Measurements from ENCODE around the gene NUS1.
"Not testable (repeated sequence)": the region's sequence is repeated elsewhere in the genome, so short reads cannot be mapped to it uniquely, and the experiment has no call there.

The NUS1 gene

GRCh38 chr6:117677553-117678141 lies 2.4 kb downstream of the NUS1 start:
- Histone ChIP-seq H3K36me3 (ENCODE audit: insufficient read depth, low read length) (peaks cover 6% of the 10 kb centered on the region), H3K4me3 (ENCODE audit: low read length) (no peak overlapping the region), H3K27me3 (ENCODE audit: insufficient read depth, low read length) (no peaks in the 10 kb centered on the region), H3K4me1 (ENCODE audit: insufficient read depth, low read length) (peaks cover 17% of the 10 kb centered on the region), H3K9me3 (ENCODE audit: low read length) (peaks cover 3% of the 10 kb centered on the region), H2AFZ (ENCODE audit: low read depth, low read length) (no peak overlapping the region)

DNA sequence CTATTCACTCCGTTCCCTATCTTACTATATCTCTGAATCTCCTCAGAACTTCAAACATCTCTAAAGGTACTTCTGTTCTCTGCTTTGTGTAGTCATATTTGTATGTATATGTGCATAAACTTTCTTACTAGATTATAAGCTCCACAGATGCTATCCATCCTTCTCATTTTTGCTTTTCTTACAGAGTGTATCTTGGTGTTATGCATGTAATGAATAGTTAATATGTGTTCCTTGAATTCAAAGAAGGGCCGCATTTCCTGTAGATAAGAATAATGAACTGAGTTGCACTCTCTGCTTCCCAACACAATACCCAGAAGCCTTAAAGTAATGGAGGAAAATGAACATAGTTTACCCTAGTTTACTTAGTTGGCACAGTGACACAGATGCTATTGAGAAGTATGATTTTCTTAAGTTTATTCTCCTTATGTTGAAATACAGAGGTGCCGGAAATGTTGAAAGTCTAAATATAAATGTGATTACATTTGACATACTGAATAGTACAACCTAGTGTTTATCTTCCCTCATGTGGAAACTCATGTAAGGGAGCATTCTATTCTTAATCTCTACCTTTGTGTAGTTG lies 6.0 kb downstream of the NUS1 start:
- Histone ChIP-seq H3K4me1 (ENCODE audit: insufficient read depth, low read length) (peaks cover 17% of the 10 kb centered on the region), H3K36me3 (ENCODE audit: insufficient read depth, low read length) (peaks cover 6% of the 10 kb centered on the region), H2AFZ (ENCODE audit: low read depth, low read length) (no peak overlapping the region), H3K4me3 (ENCODE audit: low read length) (no peak overlapping the region), H3K27me3 (ENCODE audit: insufficient read depth, low read length) (no peaks in the 10 kb centered on the region), H3K9me3 (ENCODE audit: low read length) (peaks cover 3% of the 10 kb centered on the region)

DNA sequence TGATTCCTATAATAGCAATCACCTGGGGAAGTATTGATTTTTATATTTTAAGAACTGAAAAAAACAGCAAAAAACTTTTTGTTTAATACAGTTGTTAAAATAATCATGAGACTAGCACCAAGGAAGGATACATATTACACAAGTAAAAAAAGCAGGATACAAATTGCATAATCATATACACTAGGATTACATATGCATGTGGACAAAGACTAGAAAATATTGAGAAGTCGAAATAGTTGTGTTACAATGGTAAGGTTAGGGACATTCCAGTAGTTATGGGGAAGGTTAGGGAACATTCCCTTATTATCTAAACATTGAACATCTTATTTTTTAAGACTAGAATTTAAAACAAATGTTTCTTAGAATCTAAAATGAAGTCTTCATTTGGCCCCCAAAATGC lies 9.5 kb downstream of the NUS1 start:
- no peak overlapping the region for H2AFZ ChIP-seq (ENCODE audit: low read depth, low read length)

GRCh38 chr6:117685359-117685758 lies 10.1 kb downstream of the NUS1 start:
- no peaks in the 10 kb centered on the region for H3K27me3 ChIP-seq (ENCODE audit: insufficient read depth, low read length)
- H3K4me3 ChIP-seq (ENCODE audit: low read length): no peak overlapping the region
- H3K36me3 ChIP-seq (ENCODE audit: insufficient read depth, low read length): no peaks in the 10 kb centered on the region
- H2AFZ ChIP-seq (ENCODE audit: low read depth, low read length): no peak overlapping the region
- peaks cover 5% of the 10 kb centered on the region for H3K4me1 ChIP-seq (ENCODE audit: insufficient read depth, low read length)
- peaks cover 1% of the 10 kb centered on the region for H3K9me3 ChIP-seq (ENCODE audit: low read length)

More for the DNA sequence above, 9.5 kb downstream of the NUS1 start:
- Histone ChIP-seq H3K36me3 (ENCODE audit: insufficient read depth, low read length) (peaks cover 3% of the 10 kb centered on the region), H3K27me3 (ENCODE audit: insufficient read depth, low read length) (no peaks in the 10 kb centered on the region), H3K9me3 (ENCODE audit: low read length) (peaks cover 1% of the 10 kb centered on the region), H3K4me3 (ENCODE audit: low read length) (no peak overlapping the region), H3K4me1 (ENCODE audit: insufficient read depth, low read length) (peaks cover 5% of the 10 kb centered on the region)

DNA sequence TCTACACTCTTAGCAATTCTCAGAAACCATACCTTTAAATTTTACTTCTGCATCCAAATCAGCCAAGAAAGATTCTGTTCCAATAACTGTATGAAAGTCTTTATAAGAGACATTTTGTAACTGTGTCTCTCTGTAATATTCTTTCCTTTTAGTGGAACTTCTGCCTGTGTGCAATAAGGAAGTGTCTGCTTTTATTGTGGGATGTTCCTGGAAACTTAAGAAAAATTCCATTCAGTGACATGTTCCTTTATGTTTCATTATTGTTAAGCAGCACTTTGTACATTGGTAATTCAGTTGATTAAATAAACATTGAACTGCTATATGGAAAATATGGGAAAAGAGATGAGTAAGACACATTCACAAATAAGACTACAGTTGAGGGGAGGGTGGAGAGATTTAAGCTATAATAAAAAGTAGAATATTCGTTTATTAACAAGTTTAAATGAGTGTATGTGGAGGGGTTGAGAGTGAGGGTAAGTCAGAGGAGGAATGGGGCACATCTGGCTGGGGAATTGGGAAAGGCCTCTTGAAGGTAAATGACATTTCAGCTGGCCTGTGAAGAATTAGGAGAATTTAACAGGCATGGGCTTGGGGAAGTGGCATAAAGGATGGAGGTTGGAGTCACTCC lies 11.9 kb downstream of the NUS1 start:
- H3K9me3 ChIP-seq (ENCODE audit: low read length): peaks cover 1% of the 10 kb centered on the region
- no peaks in the 10 kb centered on the region for H3K27me3 ChIP-seq (ENCODE audit: insufficient read depth, low read length)
- no peaks in the 10 kb centered on the region for H3K36me3 ChIP-seq (ENCODE audit: insufficient read depth, low read length)
- H2AFZ ChIP-seq (ENCODE audit: low read depth, low read length): no peak overlapping the region
- H3K4me1 ChIP-seq (ENCODE audit: insufficient read depth, low read length): no peaks in the 10 kb centered on the region
- no peak overlapping the region for H3K4me3 ChIP-seq (ENCODE audit: low read length)

DNA sequence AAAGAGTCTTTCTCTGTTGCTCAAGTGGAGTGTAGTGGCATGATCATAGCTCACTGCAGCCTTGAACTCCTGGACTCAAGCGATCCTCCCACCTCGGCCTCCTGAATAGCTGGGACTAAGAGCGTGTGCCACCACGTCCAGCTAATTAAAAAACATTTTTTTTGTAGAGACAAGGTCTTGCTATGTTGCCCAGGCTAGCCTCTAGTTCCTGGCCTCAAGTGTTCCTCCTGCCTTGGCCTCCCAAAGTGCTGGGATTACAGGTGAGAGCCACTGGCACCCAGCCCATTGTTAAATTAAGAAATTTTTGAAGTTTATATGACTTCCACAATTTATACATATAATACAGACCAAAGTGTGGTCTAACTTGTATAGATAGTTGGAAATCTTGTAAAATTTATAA lies 14.3 kb downstream of the NUS1 start:
- not testable (repeated sequence) for H3K4me1 ChIP-seq (ENCODE audit: insufficient read depth, low read length); H3K9me3 ChIP-seq (ENCODE audit: low read length); H3K27me3 ChIP-seq (ENCODE audit: insufficient read depth, low read length); H3K4me3 ChIP-seq (ENCODE audit: low read length); H2AFZ ChIP-seq (ENCODE audit: low read depth, low read length)
- peaks cover 13% of the 10 kb centered on the region for H3K36me3 ChIP-seq (ENCODE audit: insufficient read depth, low read length)

GRCh38 chr6:117706504-117706903 lies 31.2 kb downstream of the NUS1 start:
- H3K4me1 ChIP-seq (ENCODE audit: insufficient read depth, low read length): no peaks in the 10 kb centered on the region
- H3K9me3 ChIP-seq (ENCODE audit: low read length): no peaks in the 10 kb centered on the region
- H3K36me3 ChIP-seq (ENCODE audit: insufficient read depth, low read length): peaks cover 52% of the 10 kb centered on the region

GRCh38 chr6:117706936-117707509 lies 31.8 kb downstream of the NUS1 start:
- not testable (repeated sequence) for H3K9me3 ChIP-seq (ENCODE audit: low read length); H3K4me1 ChIP-seq (ENCODE audit: insufficient read depth, low read length); H2AFZ ChIP-seq (ENCODE audit: low read depth, low read length); H3K4me3 ChIP-seq (ENCODE audit: low read length); H3K27me3 ChIP-seq (ENCODE audit: insufficient read depth, low read length)
- peaks cover 49% of the 10 kb centered on the region for H3K36me3 ChIP-seq (ENCODE audit: insufficient read depth, low read length)

More at GRCh38 chr6:117706504-117706903, 31.2 kb downstream of the NUS1 start:
- H3K27me3 ChIP-seq (ENCODE audit: insufficient read depth, low read length): no peaks in the 10 kb centered on the region
- no peak overlapping the region for H2AFZ ChIP-seq (ENCODE audit: low read depth, low read length)
- H3K4me3 ChIP-seq (ENCODE audit: low read length): no peak overlapping the region

GRCh38 chr6:117711369-117711768 lies 36.1 kb downstream of the NUS1 start:
- Histone ChIP-seq H3K4me3 (ENCODE audit: low read length) (no peak overlapping the region), H3K4me1 (ENCODE audit: insufficient read depth, low read length) (no peaks in the 10 kb centered on the region), H2AFZ (ENCODE audit: low read depth, low read length) (no peak overlapping the region), H3K27me3 (ENCODE audit: insufficient read depth, low read length) (no peaks in the 10 kb centered on the region), H3K36me3 (ENCODE audit: insufficient read depth, low read length) (peaks cover 8% of the 10 kb centered on the region), H3K9me3 (ENCODE audit: low read length) (no peaks in the 10 kb centered on the region)

DNA sequence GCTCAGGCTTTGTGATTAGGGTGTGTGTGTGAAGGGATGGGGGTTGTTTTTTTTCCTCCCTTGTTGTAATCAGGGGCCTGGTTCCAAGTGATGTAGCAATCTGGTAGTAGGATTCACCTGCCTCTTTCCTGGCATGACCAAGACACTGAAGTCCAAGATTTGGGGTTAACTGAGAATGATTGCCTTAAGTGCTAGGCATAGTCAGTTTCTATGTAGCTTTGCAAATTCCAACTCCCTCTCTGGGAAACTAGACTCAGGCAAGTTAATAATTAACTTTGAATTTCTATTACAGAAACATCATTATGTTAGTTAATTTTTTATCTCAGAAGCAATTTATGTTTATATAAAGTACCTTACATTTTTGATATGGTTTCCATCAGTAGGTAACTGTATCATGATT lies 43.6 kb downstream of the NUS1 start:
- H3K4me3 ChIP-seq (ENCODE audit: low read length): no peak overlapping the region
- H3K36me3 ChIP-seq (ENCODE audit: insufficient read depth, low read length): no peaks in the 10 kb centered on the region
- H3K4me1 ChIP-seq (ENCODE audit: insufficient read depth, low read length): no peaks in the 10 kb centered on the region
- no peak overlapping the region for H2AFZ ChIP-seq (ENCODE audit: low read depth, low read length)
- no peaks in the 10 kb centered on the region for H3K27me3 ChIP-seq (ENCODE audit: insufficient read depth, low read length)
- no peaks in the 10 kb centered on the region for H3K9me3 ChIP-seq (ENCODE audit: low read length)

- not testable (repeated sequence) for H2AFZ ChIP-seq (ENCODE audit: low read depth, low read length); H3K27me3 ChIP-seq (ENCODE audit: insufficient read depth, low read length); H3K4me3 ChIP-seq (ENCODE audit: low read length); H3K36me3 ChIP-seq (ENCODE audit: insufficient read depth, low read length); H3K9me3 ChIP-seq (ENCODE audit: low read length); H3K4me1 ChIP-seq (ENCODE audit: insufficient read depth, low read length)
Observed at GRCh38 chr6:117721520-117721919, 46.3 kb downstream of the NUS1 start.

DNA sequence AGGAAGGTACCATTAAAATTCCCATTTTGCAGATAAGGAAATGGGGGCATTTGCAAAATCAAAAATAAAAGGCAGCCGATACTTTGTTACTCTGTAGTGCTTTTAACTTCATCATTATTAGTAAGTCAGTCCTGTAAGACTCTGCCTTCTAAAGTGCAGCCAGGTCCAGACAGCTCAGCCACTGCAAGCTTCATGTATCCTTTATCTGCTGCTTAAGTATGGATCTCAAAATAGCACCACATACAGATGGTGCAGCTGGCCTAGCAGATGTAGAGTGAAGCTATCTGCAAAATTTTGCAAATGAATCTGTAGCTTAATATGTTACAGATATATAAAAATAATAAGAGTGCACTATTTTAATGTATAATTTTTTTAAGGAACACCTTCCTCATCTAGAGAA lies 53.4 kb downstream of the NUS1 start:
- Histone ChIP-seq H3K4me1 (ENCODE audit: insufficient read depth, low read length) (no peaks in the 10 kb centered on the region), H2AFZ (ENCODE audit: low read depth, low read length) (no peak overlapping the region), H3K27me3 (ENCODE audit: insufficient read depth, low read length) (no peaks in the 10 kb centered on the region), H3K36me3 (ENCODE audit: insufficient read depth, low read length) (no peaks in the 10 kb centered on the region), H3K4me3 (ENCODE audit: low read length) (no peak overlapping the region), H3K9me3 (ENCODE audit: low read length) (no peaks in the 10 kb centered on the region)

- Histone ChIP-seq H3K36me3 (ENCODE audit: insufficient read depth, low read length) (no peaks in the 10 kb centered on the region), H2AFZ (ENCODE audit: low read depth, low read length) (no peak overlapping the region), H3K9me3 (ENCODE audit: low read length) (no peaks in the 10 kb centered on the region), H3K4me3 (ENCODE audit: low read length) (no peak overlapping the region), H3K4me1 (ENCODE audit: insufficient read depth, low read length) (no peaks in the 10 kb centered on the region), H3K27me3 (ENCODE audit: insufficient read depth, low read length) (no peaks in the 10 kb centered on the region)
Observed at GRCh38 chr6:117729613-117730012, 54.3 kb downstream of the NUS1 start.
